ENCODE results near the gene DLG2. TPM values are rescaled to one million over a fixed set of nuclear protein-coding genes. Genes with fewer than 3 reads are reported as not detected.

DLG2 gene
- total and polyA plus RNA-seq, 4 donors: 0.30 to 5.5 (median 0.68) TPM

DNA sequence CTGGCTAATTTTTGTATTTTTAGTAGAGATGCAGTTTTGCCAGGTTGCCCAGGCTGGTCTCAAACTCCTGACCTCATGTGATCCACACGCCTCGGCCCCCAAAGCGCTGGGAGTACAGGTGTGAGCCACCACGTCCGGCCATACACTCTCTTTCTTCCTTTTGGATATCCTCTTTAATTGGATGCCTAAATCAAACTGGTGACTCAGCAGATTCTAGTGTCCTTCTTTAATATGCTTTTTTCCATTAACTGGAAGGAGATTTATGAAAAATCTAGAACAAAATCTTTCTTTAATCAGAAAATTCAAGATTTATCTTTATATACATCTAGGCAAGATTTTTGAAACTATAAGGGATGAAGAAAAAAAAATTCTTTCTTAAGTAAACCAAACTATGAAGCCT lies 1371.7 kb downstream of the DLG2 start (continued):
- TF ChIP-seq, protein P1, sequence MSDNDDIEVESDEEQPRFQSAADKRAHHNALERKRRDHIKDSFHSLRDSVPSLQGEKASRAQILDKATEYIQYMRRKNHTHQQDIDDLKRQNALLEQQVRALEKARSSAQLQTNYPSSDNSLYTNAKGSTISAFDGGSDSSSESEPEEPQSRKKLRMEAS (IDR thresholded peaks at IDR 0.05): no peak

DNA sequence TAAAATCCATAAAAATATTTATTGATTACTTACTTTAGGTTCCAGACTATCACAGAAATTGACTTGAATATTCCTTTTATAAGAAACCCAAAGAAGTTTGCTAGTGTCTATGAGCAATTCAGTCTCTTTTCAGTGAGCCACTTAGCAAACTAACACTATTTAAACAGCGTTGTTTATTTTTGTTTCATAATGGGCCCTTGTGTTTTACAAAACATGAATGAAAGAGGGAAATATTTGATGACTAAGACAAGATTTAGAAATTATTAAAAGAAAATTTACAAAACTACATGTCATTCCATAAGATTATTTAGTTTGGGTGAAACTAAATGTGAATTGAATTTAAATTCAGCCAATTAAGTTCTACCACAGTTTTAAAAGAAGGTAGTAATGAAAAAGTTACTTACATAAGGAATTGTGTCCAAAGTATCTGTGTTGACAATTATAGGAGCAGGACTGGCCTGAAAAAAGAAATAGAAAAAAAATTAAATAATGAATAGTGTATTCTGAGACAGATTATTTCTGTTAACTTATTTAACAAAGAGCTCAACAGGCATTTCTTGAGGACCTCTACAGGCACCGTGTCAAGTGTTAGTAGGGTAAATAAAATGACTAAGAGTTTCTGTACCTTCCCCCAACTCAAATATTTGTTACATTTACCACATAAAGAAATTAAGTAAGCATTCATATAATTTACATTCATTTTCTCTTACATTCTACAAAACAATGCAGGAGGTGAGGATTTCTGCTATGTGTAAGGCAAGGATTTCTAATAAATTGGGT lies 1376.1 kb downstream of the DLG2 start:
- no peak for DNase-seq (ENCODE audit: low spot score)
- H3K36me3 ChIP-seq (ENCODE audit: control insufficient read depth in 4 of 4, insufficient read depth in 3 of 4, low read depth in 1 of 4, low read length in 3 of 4): no peaks in the 10 kb centered on the region
- TF ChIP-seq HNF4A (conservative IDR thresholded peaks at IDR 0.05): peak in 1 of 2 donors; percentile 6
- TF ChIP-seq YY1 (IDR thresholded peaks at IDR 0.05): no peak
- no peak for TF ChIP-seq GABPA (IDR thresholded peaks at IDR 0.05 in 1 of 2, conservative IDR thresholded peaks at IDR 0.05 in 1 of 2)
- TF ChIP-seq, protein P1 (IDR thresholded peaks at IDR 0.05): no peak
- TF ChIP-seq NR2F2 (IDR thresholded peaks at IDR 0.05): no peak
- peak; percentile 16 to 18 for TF ChIP-seq JUND (IDR thresholded peaks at IDR 0.05)
- no peak for TF ChIP-seq EGR1 (IDR thresholded peaks at IDR 0.05; ENCODE audit: low read depth in 2 of 2)
- TF ChIP-seq HNF4G (IDR thresholded peaks at IDR 0.05): no peak
- TF ChIP-seq, protein P2, sequence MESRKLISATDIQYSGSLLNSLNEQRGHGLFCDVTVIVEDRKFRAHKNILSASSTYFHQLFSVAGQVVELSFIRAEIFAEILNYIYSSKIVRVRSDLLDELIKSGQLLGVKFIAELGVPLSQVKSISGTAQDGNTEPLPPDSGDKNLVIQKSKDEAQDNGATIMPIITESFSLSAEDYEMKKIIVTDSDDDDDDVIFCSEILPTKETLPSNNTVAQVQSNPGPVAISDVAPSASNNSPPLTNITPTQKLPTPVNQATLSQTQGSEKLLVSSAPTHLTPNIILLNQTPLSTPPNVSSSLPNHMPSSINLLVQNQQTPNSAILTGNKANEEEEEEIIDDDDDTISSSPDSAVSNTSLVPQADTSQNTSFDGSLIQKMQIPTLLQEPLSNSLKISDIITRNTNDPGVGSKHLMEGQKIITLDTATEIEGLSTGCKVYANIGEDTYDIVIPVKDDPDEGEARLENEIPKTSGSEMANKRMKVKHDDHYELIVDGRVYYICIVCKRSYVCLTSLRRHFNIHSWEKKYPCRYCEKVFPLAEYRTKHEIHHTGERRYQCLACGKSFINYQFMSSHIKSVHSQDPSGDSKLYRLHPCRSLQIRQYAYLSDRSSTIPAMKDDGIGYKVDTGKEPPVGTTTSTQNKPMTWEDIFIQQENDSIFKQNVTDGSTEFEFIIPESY (IDR thresholded peaks at IDR 0.05): no peak
- TF ChIP-seq SP1 (IDR thresholded peaks at IDR 0.05): peak; percentile 19
- TF ChIP-seq TAF1 (conservative IDR thresholded peaks at IDR 0.05): no peak
- TF ChIP-seq, protein P3, sequence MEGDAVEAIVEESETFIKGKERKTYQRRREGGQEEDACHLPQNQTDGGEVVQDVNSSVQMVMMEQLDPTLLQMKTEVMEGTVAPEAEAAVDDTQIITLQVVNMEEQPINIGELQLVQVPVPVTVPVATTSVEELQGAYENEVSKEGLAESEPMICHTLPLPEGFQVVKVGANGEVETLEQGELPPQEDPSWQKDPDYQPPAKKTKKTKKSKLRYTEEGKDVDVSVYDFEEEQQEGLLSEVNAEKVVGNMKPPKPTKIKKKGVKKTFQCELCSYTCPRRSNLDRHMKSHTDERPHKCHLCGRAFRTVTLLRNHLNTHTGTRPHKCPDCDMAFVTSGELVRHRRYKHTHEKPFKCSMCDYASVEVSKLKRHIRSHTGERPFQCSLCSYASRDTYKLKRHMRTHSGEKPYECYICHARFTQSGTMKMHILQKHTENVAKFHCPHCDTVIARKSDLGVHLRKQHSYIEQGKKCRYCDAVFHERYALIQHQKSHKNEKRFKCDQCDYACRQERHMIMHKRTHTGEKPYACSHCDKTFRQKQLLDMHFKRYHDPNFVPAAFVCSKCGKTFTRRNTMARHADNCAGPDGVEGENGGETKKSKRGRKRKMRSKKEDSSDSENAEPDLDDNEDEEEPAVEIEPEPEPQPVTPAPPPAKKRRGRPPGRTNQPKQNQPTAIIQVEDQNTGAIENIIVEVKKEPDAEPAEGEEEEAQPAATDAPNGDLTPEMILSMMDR (IDR thresholded peaks at IDR 0.05; ENCODE audit: low read depth, low read length, missing input control): no peak
- TF ChIP-seq RXRA (IDR thresholded peaks at IDR 0.05): no peak
- TF ChIP-seq, protein P4, sequence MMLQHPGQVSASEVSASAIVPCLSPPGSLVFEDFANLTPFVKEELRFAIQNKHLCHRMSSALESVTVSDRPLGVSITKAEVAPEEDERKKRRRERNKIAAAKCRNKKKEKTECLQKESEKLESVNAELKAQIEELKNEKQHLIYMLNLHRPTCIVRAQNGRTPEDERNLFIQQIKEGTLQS (IDR thresholded peaks at IDR 0.05): no peak
- no peak for TF ChIP-seq FOXA1 (IDR thresholded peaks at IDR 0.05)
- peak; percentile 36 for TF ChIP-seq FOXA2 (IDR thresholded peaks at IDR 0.05)
- no peak for TF ChIP-seq RAD21 (IDR thresholded peaks at IDR 0.05)
- TF ChIP-seq, protein P5, sequence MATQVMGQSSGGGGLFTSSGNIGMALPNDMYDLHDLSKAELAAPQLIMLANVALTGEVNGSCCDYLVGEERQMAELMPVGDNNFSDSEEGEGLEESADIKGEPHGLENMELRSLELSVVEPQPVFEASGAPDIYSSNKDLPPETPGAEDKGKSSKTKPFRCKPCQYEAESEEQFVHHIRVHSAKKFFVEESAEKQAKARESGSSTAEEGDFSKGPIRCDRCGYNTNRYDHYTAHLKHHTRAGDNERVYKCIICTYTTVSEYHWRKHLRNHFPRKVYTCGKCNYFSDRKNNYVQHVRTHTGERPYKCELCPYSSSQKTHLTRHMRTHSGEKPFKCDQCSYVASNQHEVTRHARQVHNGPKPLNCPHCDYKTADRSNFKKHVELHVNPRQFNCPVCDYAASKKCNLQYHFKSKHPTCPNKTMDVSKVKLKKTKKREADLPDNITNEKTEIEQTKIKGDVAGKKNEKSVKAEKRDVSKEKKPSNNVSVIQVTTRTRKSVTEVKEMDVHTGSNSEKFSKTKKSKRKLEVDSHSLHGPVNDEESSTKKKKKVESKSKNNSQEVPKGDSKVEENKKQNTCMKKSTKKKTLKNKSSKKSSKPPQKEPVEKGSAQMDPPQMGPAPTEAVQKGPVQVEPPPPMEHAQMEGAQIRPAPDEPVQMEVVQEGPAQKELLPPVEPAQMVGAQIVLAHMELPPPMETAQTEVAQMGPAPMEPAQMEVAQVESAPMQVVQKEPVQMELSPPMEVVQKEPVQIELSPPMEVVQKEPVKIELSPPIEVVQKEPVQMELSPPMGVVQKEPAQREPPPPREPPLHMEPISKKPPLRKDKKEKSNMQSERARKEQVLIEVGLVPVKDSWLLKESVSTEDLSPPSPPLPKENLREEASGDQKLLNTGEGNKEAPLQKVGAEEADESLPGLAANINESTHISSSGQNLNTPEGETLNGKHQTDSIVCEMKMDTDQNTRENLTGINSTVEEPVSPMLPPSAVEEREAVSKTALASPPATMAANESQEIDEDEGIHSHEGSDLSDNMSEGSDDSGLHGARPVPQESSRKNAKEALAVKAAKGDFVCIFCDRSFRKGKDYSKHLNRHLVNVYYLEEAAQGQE (IDR thresholded peaks at IDR 0.05): no peak
- peaks cover 13 to 37% (median 20%) of the 10 kb centered on the region in 4 donors for H3K4me1 ChIP-seq (ENCODE audit: control insufficient read depth in 4 of 4, insufficient read depth in 4 of 4, low read length in 3 of 4)
- H3K4me3 ChIP-seq (ENCODE audit: low read depth in 1 of 3, low read length in 3 of 3): no peak overlapping the region
- H3K27me3 ChIP-seq (ENCODE audit: control insufficient read depth in 4 of 4, insufficient read depth in 4 of 4, low read length in 3 of 4): no peaks in the 10 kb centered on the region
- H3K9ac ChIP-seq (ENCODE audit: low read depth in 1 of 2, low read length in 2 of 2): no peak overlapping the region
- 42% methylated on average over 2 of the region's 2 CpGs for WGBS
- H3K27ac ChIP-seq (ENCODE audit: low read depth in 1 of 2, low read length in 2 of 2): peak overlapping the region; percentile 54 to 63
- H3K9me3 ChIP-seq (ENCODE audit: control insufficient read depth in 4 of 4, low read length in 3 of 4): no peaks in the 10 kb centered on the region
